ENCODE results near the gene BPIFB4.

Gene BPIFB4

DNA sequence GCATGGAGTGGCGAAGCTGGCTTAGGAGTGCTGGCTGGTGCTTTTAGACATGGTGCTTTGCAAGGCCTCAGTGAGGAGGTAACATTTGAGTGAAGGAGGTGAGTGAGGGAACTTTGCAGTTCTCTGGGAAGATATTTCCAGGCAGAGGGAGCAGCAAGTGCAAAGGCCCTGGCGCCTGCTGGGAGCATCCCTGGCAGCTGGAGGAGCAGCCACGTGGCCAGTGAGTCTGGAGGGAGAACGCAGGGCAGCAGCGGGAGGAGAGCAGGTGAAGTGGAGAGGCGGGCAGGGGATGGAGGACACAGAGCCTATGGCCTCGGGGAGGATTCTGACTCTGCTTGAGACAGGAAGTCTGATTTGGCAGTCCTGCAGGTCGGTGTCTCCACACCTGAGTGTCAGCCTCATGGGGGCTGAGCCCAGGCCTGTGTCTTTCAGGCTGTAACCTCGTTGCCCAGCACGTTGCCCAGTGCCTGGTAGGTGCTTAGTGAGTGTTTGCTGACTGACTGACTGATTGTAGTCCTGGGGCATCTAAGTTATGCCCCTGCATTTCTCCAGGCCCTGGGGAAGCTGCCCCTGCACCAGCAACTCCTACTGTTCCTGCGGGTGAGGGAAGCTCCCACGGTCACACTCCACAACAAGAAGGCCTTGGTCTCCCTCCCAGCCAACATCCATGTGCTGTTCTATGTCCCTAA, 11.0 kb upstream of the BPIFB4 start:
- TF ChIP-seq, protein P1, sequence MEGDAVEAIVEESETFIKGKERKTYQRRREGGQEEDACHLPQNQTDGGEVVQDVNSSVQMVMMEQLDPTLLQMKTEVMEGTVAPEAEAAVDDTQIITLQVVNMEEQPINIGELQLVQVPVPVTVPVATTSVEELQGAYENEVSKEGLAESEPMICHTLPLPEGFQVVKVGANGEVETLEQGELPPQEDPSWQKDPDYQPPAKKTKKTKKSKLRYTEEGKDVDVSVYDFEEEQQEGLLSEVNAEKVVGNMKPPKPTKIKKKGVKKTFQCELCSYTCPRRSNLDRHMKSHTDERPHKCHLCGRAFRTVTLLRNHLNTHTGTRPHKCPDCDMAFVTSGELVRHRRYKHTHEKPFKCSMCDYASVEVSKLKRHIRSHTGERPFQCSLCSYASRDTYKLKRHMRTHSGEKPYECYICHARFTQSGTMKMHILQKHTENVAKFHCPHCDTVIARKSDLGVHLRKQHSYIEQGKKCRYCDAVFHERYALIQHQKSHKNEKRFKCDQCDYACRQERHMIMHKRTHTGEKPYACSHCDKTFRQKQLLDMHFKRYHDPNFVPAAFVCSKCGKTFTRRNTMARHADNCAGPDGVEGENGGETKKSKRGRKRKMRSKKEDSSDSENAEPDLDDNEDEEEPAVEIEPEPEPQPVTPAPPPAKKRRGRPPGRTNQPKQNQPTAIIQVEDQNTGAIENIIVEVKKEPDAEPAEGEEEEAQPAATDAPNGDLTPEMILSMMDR (conservative IDR thresholded peaks at IDR 0.05): no peak
- TF ChIP-seq ZFX (IDR thresholded peaks at IDR 0.05): no peak
- no peak overlapping the region for H3K27ac ChIP-seq

DNA sequence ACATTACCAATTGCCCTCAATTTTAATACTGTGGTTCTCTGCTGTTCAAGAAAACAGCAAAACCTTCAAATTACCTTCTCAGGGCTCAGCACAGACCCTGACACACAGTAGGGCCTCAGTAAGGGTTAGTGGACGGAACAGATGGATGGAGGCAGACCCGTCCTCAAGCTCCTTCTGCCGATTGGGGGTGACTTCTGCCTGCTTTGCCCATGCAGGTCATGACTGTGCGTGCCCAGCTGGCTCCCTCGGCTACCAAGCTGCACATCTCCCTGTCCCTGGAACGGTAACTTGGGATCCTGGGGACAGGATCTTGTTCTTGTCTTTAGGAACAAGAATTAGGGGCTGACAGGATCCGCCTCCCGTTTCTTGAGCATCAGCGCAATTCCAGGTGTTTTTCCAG, 9.8 kb upstream of the BPIFB4 start:
- TF ChIP-seq, protein P1 (conservative IDR thresholded peaks at IDR 0.05): no peak
- TF ChIP-seq ZFX (IDR thresholded peaks at IDR 0.05): no peak
- no peak overlapping the region for H3K27ac ChIP-seq

DNA sequence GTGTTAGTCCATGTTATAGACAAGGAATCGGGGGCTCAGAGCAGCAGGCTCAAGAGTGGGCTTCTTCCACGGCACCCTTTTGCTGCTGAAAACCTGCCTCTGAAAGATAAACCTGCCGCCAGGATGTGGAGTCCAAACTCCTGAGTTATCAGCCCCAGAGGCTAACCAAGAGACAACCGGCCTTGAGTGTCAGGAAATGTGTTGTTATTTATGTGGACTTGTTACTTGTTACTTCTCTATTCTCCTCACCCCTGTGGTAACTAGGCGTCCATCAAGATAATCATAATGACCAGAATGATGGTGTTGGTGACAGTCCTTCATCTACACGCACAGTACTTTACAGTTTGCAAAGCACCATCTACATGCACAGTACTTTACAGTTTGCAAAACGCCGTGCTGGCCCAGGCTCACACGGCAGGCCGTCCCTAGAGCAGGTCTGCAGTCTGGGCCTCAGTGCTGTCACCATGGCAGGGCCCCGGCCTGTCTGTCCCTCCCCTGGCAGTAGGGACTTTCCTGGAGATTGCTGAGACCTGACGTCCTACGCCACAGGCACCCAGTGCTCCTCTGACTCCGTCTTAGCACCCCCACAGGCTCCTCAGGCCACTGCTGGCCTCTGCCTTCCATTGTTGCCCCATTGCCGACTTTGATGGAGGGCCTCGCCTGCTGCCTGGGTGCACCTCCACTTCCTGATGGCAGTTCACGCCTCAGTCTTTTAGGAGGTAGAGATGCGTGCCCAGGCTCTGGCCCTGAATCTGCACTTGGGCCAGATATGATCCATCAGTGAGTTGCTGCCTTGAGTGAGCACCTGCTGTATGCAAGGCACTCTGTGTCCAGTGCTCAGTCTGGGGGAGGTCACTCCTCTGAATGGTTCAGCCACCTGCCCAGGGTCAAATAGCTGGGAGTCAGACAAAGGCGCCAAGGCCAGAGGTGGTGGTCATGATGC, 9.1 kb upstream of the BPIFB4 start:
- no peak for TF ChIP-seq ZFX (IDR thresholded peaks at IDR 0.05)
- TF ChIP-seq, protein P1 (conservative IDR thresholded peaks at IDR 0.05): no peak
- H3K27ac ChIP-seq: no peak overlapping the region

DNA sequence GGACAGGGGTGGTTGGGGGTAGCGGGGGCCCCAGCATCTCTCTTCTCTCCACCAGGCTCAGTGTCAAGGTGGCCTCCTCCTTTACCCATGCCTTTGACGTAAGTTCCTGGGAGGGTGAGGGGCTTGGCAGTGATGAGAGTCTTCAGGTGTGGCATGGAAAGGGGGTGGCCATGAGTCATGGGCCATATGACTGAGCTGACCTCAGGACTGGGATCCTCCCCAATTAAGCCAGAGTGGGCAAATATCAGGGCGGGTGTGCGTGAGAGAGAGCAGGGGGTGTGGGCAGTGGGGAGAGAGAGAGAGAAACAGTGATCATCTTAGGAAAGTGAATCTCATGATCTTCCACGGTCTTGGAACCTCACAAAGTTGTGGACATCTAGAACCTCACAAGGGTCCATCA, 8.2 kb upstream of the BPIFB4 start:
- TF ChIP-seq ZFX (IDR thresholded peaks at IDR 0.05): no peak
- TF ChIP-seq, protein P1 (conservative IDR thresholded peaks at IDR 0.05): no peak
- no peak overlapping the region for H3K27ac ChIP-seq

DNA sequence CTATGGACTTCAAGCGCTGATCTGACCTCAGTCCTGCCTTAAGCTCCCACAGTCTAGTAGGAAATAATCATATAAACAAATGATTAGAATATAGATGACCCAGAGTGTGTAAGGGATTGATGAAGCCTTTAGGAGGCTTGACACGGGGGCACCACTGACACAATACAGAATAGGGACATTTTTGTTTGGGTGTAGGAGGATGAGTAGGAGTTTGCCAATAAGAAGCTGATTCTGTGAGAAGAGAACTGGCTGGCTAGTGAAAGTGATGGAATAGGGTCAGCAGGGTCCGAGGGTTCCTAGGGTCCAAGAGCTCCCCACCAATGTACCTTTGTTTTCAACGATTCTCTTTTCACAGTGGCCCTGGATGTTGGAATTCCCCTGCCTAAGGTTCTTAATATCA, 7.1 kb upstream of the BPIFB4 start:
- TF ChIP-seq ZFX (IDR thresholded peaks at IDR 0.05): no peak
- TF ChIP-seq, protein P1 (conservative IDR thresholded peaks at IDR 0.05): no peak
- H3K27ac ChIP-seq: no peak overlapping the region

DNA sequence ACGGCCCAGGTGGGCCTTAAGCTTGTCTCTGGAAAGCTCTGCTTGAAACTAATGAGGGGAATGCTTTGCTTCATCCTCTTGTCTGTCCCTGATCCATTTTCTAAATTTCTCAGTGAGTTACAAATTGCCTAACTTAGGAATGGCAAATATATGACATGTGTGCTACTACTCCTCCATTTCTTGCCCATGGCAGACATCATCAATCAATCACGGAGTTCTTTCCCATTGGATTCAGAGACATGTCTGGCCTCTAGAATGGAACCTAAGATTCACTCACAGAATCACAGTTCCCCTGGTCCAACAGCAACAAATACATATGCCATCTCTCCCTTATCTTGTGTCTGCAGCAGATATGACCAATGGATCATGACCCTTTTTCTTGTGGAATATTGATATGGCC, 6.6 kb upstream of the BPIFB4 start:
- TF ChIP-seq, protein P1 (conservative IDR thresholded peaks at IDR 0.05): no peak
- no peak for TF ChIP-seq ZFX (IDR thresholded peaks at IDR 0.05)
- no peak overlapping the region for H3K27ac ChIP-seq

DNA sequence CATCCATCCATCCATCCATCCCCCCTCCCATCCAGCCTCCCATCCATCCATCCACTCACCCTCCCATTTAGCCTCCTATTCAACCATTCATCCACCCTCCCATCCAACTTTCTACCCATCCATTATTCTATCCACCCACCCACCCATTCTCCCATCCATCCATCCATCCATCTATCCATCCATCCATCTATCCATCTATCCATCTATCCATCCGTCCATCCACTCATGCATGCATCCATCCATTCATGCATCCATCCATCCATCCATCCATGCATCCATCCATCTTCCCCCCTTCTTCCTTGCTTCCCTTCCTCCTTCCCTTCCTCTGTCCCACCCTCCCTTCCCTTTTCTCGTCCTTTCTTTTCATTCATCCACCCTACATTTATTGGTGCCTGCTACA, 4.8 kb upstream of the BPIFB4 start:
- no peak overlapping the region for H3K27ac ChIP-seq
- TF ChIP-seq, protein P1 (conservative IDR thresholded peaks at IDR 0.05): no peak
- no peak for TF ChIP-seq ZFX (IDR thresholded peaks at IDR 0.05)
